Activated naive CD8-positive, alpha-beta T cell (primary cell): ENCODE measurements around the gene RNPEP.
"Not testable (repeated sequence)": the region's sequence is repeated elsewhere in the genome, so short reads cannot be mapped to it uniquely, and the experiment has no call there.

Experiments used
- H3K27ac Mint-ChIP-seq: one replicate; pipeline ENCODE4 v1.8.0; 2021; ENCODE audit warnings: mixed read lengths
- H3K27me3 Mint-ChIP-seq: one replicate; pipeline ENCODE4 v1.8.0; 2021; ENCODE audit warnings: mixed read lengths
- H3K36me3 Mint-ChIP-seq: one replicate; pipeline ENCODE4 v1.8.0; 2021; ENCODE audit warnings: mixed read lengths
- H3K4me1 Mint-ChIP-seq: one replicate; pipeline ENCODE4 v1.8.0; 2021; ENCODE audit warnings: low read depth, mixed read lengths
- H3K4me3 Mint-ChIP-seq: one replicate; pipeline ENCODE4 v1.8.0; 2021; ENCODE audit warnings: mild to moderate bottlenecking, mixed read lengths
- H3K9me3 Mint-ChIP-seq: one replicate; pipeline ENCODE4 v1.8.0; 2021; ENCODE audit warnings: low read depth, mixed read lengths

The RNPEP gene

GRCh38 chr1:202031796-202032195, 49.3 kb downstream of the RNPEP start:
- H3K4me3 Mint-ChIP-seq = no peak overlapping the region
- H3K9me3 Mint-ChIP-seq = no peaks in the 10 kb centered on the region
- no peaks in the 10 kb centered on the region for H3K4me1 Mint-ChIP-seq
- H3K27me3 Mint-ChIP-seq = no peaks in the 10 kb centered on the region
- no peak overlapping the region for H3K27ac Mint-ChIP-seq
- no peaks in the 10 kb centered on the region for H3K36me3 Mint-ChIP-seq

GRCh38 chr1:202034149-202034682, 51.8 kb downstream of the RNPEP start:
- no peak overlapping the region for H3K27ac Mint-ChIP-seq
- H3K4me3 Mint-ChIP-seq = no peak overlapping the region
- no peaks in the 10 kb centered on the region for H3K9me3 Mint-ChIP-seq
- H3K27me3 Mint-ChIP-seq = no peaks in the 10 kb centered on the region
- H3K4me1 Mint-ChIP-seq = no peaks in the 10 kb centered on the region
- H3K36me3 Mint-ChIP-seq = no peaks in the 10 kb centered on the region

- no peak overlapping the region for H3K4me3 Mint-ChIP-seq
- no peak overlapping the region for H3K27ac Mint-ChIP-seq
- H3K4me1 Mint-ChIP-seq = no peaks in the 10 kb centered on the region
- no peaks in the 10 kb centered on the region for H3K36me3 Mint-ChIP-seq
- no peaks in the 10 kb centered on the region for H3K27me3 Mint-ChIP-seq
- no peaks in the 10 kb centered on the region for H3K9me3 Mint-ChIP-seq
Observed at GRCh38 chr1:202034683-202035462, 52.4 kb downstream of the RNPEP start.

- no peak overlapping the region for H3K4me3 Mint-ChIP-seq
- H3K9me3 Mint-ChIP-seq = no peaks in the 10 kb centered on the region
- H3K4me1 Mint-ChIP-seq = no peaks in the 10 kb centered on the region
- H3K36me3 Mint-ChIP-seq = no peaks in the 10 kb centered on the region
- no peak overlapping the region for H3K27ac Mint-ChIP-seq
- no peaks in the 10 kb centered on the region for H3K27me3 Mint-ChIP-seq
Observed at GRCh38 chr1:202036595-202037387, 54.3 kb downstream of the RNPEP start.

- H3K9me3 Mint-ChIP-seq = no peaks in the 10 kb centered on the region
- no peak overlapping the region for H3K27ac Mint-ChIP-seq
- H3K4me1 Mint-ChIP-seq = no peaks in the 10 kb centered on the region
- H3K4me3 Mint-ChIP-seq = no peak overlapping the region
- no peaks in the 10 kb centered on the region for H3K27me3 Mint-ChIP-seq
- H3K36me3 Mint-ChIP-seq = no peaks in the 10 kb centered on the region
Observed at GRCh38 chr1:202037706-202038296, 55.4 kb downstream of the RNPEP start.

GRCh38 chr1:202038688-202039346, 56.4 kb downstream of the RNPEP start:
- Mint-ChIP-seq H3K4me3 (no peak overlapping the region), H3K27ac (no peak overlapping the region), H3K9me3 (no peaks in the 10 kb centered on the region), H3K4me1 (no peaks in the 10 kb centered on the region), H3K27me3 (no peaks in the 10 kb centered on the region), H3K36me3 (no peaks in the 10 kb centered on the region)

- H3K27me3 Mint-ChIP-seq = no peaks in the 10 kb centered on the region
- H3K27ac Mint-ChIP-seq = no peak overlapping the region
- H3K9me3 Mint-ChIP-seq = no peaks in the 10 kb centered on the region
- no peaks in the 10 kb centered on the region for H3K4me1 Mint-ChIP-seq
- no peaks in the 10 kb centered on the region for H3K36me3 Mint-ChIP-seq
- no peak overlapping the region for H3K4me3 Mint-ChIP-seq
Observed at GRCh38 chr1:202045705-202046104, 63.3 kb downstream of the RNPEP start.

- no peak overlapping the region for H3K4me3 Mint-ChIP-seq
- H3K27ac Mint-ChIP-seq = no peak overlapping the region
- H3K4me1 Mint-ChIP-seq = no peaks in the 10 kb centered on the region
- H3K36me3 Mint-ChIP-seq = no peaks in the 10 kb centered on the region
- no peaks in the 10 kb centered on the region for H3K9me3 Mint-ChIP-seq
- no peaks in the 10 kb centered on the region for H3K27me3 Mint-ChIP-seq
Observed at GRCh38 chr1:202046227-202046626, 63.8 kb downstream of the RNPEP start.

GRCh38 chr1:202046748-202047708, 64.6 kb downstream of the RNPEP start:
- Mint-ChIP-seq H3K9me3 (no peaks in the 10 kb centered on the region), H3K36me3 (no peaks in the 10 kb centered on the region), H3K27ac (no peak overlapping the region), H3K27me3 (no peaks in the 10 kb centered on the region), H3K4me1 (no peaks in the 10 kb centered on the region), H3K4me3 (no peak overlapping the region)

GRCh38 chr1:202047977-202048376, 65.5 kb downstream of the RNPEP start:
- no peaks in the 10 kb centered on the region for H3K4me1 Mint-ChIP-seq
- H3K36me3 Mint-ChIP-seq = no peaks in the 10 kb centered on the region
- no peaks in the 10 kb centered on the region for H3K9me3 Mint-ChIP-seq
- no peak overlapping the region for H3K27ac Mint-ChIP-seq
- no peak overlapping the region for H3K4me3 Mint-ChIP-seq
- H3K27me3 Mint-ChIP-seq = no peaks in the 10 kb centered on the region

GRCh38 chr1:202049129-202049528, 66.7 kb downstream of the RNPEP start:
- no peaks in the 10 kb centered on the region for H3K9me3 Mint-ChIP-seq
- H3K27ac Mint-ChIP-seq = no peak overlapping the region
- no peak overlapping the region for H3K4me3 Mint-ChIP-seq
- H3K4me1 Mint-ChIP-seq = no peaks in the 10 kb centered on the region
- no peaks in the 10 kb centered on the region for H3K27me3 Mint-ChIP-seq
- no peaks in the 10 kb centered on the region for H3K36me3 Mint-ChIP-seq

- no peaks in the 10 kb centered on the region for H3K4me1 Mint-ChIP-seq
Observed at GRCh38 chr1:202054094-202054493, 71.6 kb downstream of the RNPEP start.

GRCh38 chr1:202054673-202055072, 72.2 kb downstream of the RNPEP start:
- not testable (repeated sequence) for H3K36me3 Mint-ChIP-seq, H3K4me3 Mint-ChIP-seq, H3K4me1 Mint-ChIP-seq, H3K9me3 Mint-ChIP-seq, H3K27me3 Mint-ChIP-seq, H3K27ac Mint-ChIP-seq

More at GRCh38 chr1:202054094-202054493, 71.6 kb downstream of the RNPEP start:
- Mint-ChIP-seq H3K36me3 (no peaks in the 10 kb centered on the region), H3K4me3 (no peak overlapping the region), H3K9me3 (no peaks in the 10 kb centered on the region), H3K27me3 (no peaks in the 10 kb centered on the region), H3K27ac (no peak overlapping the region)
